ENCODE data around the gene RNF111.
A peak's percentile ranks its signal among the peaks of the same experiment; 100 is the strongest.
"Not testable (repeated sequence)": the region's sequence is repeated elsewhere in the genome, so short reads cannot be mapped to it uniquely, and the experiment has no call there.

Gene RNF111

DNA sequence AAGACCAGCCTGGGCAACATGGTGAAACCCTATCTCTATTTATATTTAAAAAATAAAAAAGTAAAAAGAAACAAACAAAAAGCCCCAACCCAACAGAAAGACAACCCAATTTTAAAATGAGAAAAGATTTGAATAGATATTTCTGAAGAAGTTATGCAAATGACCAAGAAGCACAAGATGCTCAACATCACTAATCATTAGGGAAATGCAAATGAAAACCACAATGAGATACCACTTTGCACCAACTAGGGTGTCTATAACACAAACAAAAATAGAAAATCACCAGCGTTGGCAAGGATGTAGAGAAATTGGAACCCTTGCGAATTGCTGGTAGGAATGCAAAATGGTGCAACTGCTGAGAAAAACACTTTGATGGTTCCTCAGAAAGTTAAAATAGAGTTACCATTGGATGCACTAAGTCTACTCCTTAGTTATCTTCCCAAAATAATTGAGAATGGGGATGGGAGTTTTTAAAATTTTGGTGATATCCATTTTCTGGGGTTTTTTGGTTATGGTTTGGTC is 71.7 kb downstream of the RNF111 start:
- no peak for DNase-seq (ENCODE audit: low spot score)

DNA sequence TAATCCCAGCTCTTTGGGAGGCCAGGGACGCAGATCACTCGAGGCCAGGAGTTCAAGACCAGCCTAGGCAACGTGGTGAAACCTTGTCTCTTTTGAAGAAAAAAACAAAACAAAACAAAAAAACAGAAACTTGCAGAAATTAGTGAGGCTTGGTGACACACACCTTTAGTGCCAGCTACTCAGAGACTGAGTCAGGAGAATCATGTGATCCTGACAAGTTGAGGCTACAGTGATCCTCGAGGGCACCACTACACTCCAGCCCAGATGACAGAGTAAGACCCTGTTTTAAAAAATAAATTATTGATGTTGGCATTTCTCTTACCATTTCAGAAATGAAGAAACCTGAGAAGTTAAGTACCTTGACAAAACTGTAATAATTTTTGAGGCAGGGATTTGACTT is 72.9 kb downstream of the RNF111 start:
- no peak for DNase-seq (ENCODE audit: low spot score)

DNA sequence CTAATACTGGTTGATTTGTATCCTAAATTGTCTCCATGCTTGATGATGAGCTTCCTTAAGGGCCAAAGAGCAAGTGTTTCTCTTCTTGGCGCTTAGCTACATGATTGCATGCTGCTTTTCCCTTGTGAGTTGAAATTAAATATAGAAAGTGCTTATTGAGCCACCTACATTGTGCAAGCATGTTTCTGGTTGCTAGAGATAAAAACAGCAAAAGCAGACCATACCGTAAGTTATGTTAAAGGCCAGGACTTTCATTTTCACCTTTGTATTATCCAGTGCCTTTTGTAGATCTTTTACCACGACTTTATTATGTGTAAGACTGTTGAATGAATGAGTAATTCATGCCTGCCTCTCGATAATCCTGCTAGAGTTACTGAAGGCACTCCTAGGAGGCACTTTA is 75.6 kb downstream of the RNF111 start:
- DNase-seq (ENCODE audit: low spot score), result no peak

GRCh38 chr15:59069430-59069829 is 82.0 kb downstream of the RNF111 start:
- no peak for DNase-seq (ENCODE audit: low spot score)

DNA sequence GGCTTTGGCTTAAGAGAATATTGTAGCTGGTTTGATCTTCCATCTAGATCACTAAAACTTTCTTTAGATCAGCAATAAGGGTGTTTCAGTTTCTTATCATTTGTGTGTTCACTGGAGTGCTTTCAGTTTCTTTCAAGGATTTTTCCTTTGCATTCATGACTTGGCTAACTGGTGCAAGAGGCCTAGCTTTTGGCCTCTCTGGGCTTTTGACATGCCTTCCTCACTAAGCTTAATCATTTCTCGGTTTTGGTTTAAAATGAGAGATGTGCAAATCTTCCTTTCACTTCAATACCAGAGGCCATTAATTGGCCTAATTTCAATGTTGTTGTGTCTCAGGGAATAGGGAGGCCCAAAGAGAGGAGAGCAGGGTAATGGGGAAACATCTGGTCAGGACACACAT is 87.1 kb downstream of the RNF111 start:
- no peak for DNase-seq (ENCODE audit: low spot score)

- DNase-seq (ENCODE audit: low spot score), result no peak
These were observed 100.3 kb downstream of the RNF111 start for GRCh38 chr15:59087731-59088130.

GRCh38 chr15:59094077-59094476 is 106.6 kb downstream of the RNF111 start:
- DNase-seq (ENCODE audit: low spot score), result no peak

GRCh38 chr15:59096429-59096828 is 109.0 kb downstream of the RNF111 start:
- no peak for DNase-seq (ENCODE audit: low spot score)

DNA sequence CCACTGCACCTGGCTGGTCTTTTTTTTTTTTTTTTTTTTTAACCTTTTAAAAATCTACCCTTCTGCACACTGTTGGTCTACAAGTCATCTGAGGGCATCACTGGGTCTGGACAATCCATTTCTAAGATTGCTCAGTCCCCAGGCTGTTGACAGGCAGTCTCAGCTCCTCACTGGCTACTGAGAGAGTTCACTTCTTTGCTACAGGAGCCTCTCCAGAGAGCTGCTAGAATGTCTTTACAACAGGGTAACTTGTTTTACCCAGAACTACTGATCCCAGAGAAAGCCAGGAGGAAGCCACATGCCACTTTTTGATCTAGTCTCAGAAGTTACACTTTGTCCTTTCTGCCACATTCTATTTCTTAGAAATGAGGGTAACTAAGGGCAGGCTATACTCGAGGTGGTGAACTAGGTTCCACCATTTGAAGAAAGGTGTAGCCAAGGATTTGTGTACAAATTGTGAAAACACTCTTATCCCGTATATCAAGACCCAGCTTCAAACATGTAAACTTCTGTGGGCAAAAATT is 111.8 kb downstream of the RNF111 start:
- DNase-seq (ENCODE audit: low spot score), result no peak

DNA sequence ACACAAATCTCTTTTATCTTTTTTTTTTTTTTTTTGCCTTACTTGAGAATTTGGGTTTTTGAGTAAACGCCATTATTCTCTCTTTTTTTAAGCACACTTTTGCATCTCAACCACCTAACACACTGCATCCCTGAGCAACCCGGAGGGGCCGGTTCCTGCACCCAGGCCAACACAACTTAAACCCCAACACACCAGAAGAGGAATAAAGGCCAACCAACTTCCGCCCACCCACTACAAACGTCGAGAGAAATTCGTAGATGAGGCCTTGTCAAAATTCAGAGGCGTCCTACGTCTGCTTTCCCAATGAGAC is 117.1 kb downstream of the RNF111 start:
- no peak for DNase-seq (ENCODE audit: low spot score)

GRCh38 chr15:59104912-59105732 is 117.7 kb downstream of the RNF111 start, which contains the start of gene CCNB2:
TSS of gene CCNB2 (plus strand) at chr15:59105146. CDS start at chr15:59105269, 123 bp downstream.
- peak; percentile 87 for DNase-seq (ENCODE audit: low spot score)

DNA sequence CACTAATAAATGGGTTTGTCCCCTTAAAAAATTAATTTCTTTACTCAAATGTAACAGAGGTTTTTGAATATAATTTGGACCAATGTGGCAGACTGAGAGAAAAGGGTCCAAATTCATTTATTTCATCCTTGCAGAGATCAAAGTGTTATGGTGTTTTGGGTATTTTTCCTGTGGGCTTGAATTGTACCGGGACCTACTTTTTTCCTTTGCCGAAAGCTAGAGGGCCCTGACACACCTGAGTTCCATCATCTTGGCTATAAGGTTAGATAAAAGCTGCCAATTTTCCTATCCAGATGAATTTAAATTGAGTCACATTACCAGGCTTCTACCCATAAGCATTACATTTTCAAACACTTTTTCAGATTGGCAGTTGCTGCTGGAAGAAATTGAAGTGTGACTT is 118.4 kb downstream of the RNF111 start:
- DNase-seq (ENCODE audit: low spot score), result no peak

DNA sequence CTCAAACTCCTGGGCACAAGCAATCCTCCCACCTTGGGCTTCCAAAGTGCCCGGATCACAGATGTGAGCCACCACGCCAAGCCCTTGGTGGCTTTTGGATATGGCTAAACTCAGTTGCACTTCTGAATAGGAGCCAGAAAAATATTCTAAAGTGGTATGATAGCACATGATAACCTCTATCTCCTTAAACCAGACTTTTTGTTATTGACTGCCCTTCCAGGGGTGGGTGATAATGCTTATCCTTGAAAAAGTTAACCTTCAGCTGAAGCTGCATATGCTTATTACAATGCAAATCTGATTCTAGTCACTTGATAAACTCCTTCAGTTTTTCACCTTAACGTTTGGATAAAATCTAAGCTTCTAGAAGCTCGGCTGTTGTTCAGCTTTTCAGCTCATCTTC is 123.8 kb downstream of the RNF111 start:
- DNase-seq (ENCODE audit: low spot score), result no peak

DNA sequence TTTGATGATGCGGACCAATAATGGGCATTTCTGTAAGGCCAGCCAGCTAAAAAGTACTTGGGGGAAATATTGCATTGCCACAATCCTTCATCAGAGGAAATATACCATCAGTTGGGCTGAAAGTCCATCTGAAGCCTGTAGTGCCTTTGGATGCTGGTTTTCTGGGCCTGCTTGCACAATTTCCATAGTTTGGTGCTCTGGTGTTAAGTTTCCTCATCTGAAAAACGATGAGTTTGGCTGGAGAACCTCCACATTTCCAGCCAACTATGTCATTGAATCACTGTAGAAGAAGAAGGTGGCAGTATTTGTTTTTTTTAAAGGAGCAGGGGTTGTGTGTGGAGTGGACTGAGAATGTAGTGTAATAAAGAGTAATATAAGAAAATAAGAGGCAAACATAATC is 127.6 kb downstream of the RNF111 start:
- DNase-seq (ENCODE audit: low spot score), result no peak

- DNase-seq (ENCODE audit: low spot score), result no peak
These were observed 128.7 kb downstream of the RNF111 start for GRCh38 chr15:59116141-59116540.

GRCh38 chr15:59116771-59117170 is 129.3 kb downstream of the RNF111 start:
- no peak for DNase-seq (ENCODE audit: low spot score)

- no peak for DNase-seq (ENCODE audit: low spot score)
These were observed 132.2 kb downstream of the RNF111 start for GRCh38 chr15:59119625-59120024.

GRCh38 chr15:59120937-59121336 is 133.5 kb downstream of the RNF111 start:
- DNase-seq (ENCODE audit: low spot score), result no peak

DNA sequence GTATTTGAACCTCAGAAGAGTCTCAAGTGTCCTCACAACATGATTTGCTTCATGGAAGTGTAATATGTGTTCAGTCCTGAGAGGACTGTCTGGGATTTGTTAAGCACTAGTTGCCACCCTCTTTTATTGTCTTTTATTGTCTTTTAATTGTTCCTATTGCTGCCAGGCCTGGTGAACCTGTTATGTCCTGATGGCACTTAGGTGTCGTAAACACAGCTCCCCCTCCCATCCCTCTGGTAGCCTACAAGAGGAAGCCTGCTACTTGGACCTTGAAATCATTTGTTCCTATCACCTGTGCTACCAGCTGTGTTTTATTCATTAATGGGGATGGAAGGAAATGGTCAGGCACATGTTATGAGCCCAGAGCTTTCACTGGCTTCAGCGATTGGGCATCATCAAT is 136.8 kb downstream of the RNF111 start:
- no peak for DNase-seq (ENCODE audit: low spot score)

GRCh38 chr15:59125683-59126082 is 138.2 kb downstream of the RNF111 start:
- not testable (repeated sequence) for DNase-seq (ENCODE audit: low spot score)

DNA sequence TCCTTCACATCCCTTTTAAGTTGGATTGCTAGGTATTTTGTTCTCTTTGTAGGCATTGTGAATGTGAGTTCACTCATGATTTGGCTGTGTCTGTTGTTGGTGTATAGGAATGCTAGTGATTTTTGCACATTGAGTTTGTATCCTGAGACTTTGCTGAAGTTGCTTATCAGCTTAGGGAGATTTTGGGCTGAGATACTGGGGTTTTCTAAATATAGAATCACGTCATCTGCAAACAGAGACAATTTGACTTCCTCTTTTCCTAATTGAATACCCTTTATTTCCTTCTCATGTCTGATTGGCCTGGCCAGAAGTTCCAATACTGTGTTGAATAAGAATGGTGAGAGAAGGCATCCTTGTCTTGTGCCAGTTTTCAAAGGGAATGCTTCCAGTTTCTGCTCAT is 139.8 kb downstream of the RNF111 start:
- DNase-seq (ENCODE audit: low spot score), result not testable (repeated sequence)

- DNase-seq (ENCODE audit: low spot score), result no peak
These were observed 144.0 kb downstream of the RNF111 start for GRCh38 chr15:59131456-59131855.

- DNase-seq (ENCODE audit: low spot score), result no peak
These were observed 144.6 kb downstream of the RNF111 start for GRCh38 chr15:59131969-59132562.

Measured in putamen (tissue), 1 donor.